Measurements from ENCODE around the gene ATP10B. TPM values are rescaled to one million over a fixed set of nuclear protein-coding genes. Genes with fewer than 3 reads are reported as not detected.

The ATP10B gene
- total RNA-seq, 4 donors from 2014 or later = 0.12 to 1.4 (median 1.2) TPM

GRCh38 chr5:160665460-160665859 is 186.6 kb downstream of the ATP10B start:
- no peaks in the 10 kb centered on the region for H3K9me3 ChIP-seq
- ATAC-seq = no peak
- no peak for TF ChIP-seq POLR2A (IDR thresholded peaks at IDR 0.05)
- no peak for TF ChIP-seq CTCF (IDR thresholded peaks at IDR 0.05)
- no peak for TF ChIP-seq EP300 (IDR thresholded peaks at IDR 0.05)
- TF ChIP-seq POLR2AphosphoS5 (IDR thresholded peaks at IDR 0.05) = no peak
- WGBS, 2 donors (ENCODE audit: low coverage in 1 of 2) = 62 to 68% methylated on average over 3 of the region's 3 CpGs
- H3K27ac ChIP-seq = no peak overlapping the region
- no peaks in the 10 kb centered on the region for H3K36me3 ChIP-seq
- no peak overlapping the region for H3K4me3 ChIP-seq
- H3K4me1 ChIP-seq = no peaks in the 10 kb centered on the region
- no peaks in the 10 kb centered on the region for H3K27me3 ChIP-seq

- Histone ChIP-seq H3K27me3 (no peaks in the 10 kb centered on the region), H3K4me1 (no peaks in the 10 kb centered on the region), H3K9me3 (no peaks in the 10 kb centered on the region), H3K27ac (no peak overlapping the region), H3K4me3 (no peak overlapping the region), H3K36me3 (no peaks in the 10 kb centered on the region)
- 36 to 50% methylated on average over 1 of the region's 1 CpG for WGBS, 2 donors (ENCODE audit: low coverage in 1 of 2)
- ATAC-seq = no peak
- TF ChIP-seq EP300 (IDR thresholded peaks at IDR 0.05) (no peak), POLR2AphosphoS5 (IDR thresholded peaks at IDR 0.05) (no peak), CTCF (IDR thresholded peaks at IDR 0.05) (no peak), POLR2A (IDR thresholded peaks at IDR 0.05) (no peak)
Observed at GRCh38 chr5:160660132-160660531, 191.9 kb downstream of the ATP10B start.

DNA sequence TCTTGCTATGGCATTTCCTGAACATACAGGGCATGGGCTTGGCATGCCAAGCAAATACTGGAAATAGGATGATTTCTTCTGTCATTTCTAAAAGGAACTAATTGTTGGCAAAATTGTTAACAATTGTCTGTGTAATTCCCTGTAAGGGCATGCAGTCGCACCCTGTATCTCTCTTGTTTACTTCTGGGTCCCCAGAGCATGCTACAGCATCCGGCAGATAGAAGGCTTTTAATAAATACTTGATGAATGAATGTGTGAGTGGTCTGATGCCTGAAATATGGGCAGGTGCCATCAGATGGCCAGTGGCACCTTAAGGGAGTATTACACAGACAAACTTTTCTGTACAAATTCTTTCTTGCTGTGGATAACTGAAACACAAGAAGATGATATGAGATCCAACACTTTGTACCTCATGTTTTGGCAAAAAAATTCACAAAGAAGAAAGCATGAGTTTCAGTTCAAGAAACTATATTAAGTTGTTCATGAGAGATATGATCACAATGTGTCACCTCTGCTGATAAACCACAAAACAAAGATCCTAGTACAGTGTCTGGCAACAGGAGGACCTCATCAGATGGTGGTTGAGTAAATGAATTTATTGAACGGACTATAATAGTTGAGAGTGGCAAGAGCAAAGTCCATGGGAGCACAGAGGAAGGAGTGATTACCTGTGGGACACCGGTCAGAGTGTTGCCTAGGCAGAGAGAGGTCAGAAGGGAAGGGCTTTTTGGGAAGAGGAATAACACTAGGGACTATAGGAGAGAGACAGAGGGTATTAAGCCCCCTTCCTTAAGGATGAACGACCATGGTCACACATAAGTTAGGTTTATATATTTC is 194.2 kb downstream of the ATP10B start:
- H3K27ac ChIP-seq = no peak overlapping the region
- no peaks in the 10 kb centered on the region for H3K4me1 ChIP-seq
- 63 to 74% methylated on average over 3 to 5 of the region's 5 CpGs for WGBS, 2 donors (ENCODE audit: low coverage in 1 of 2)
- ATAC-seq = no peak
- no peak overlapping the region for H3K4me3 ChIP-seq
- H3K36me3 ChIP-seq = no peaks in the 10 kb centered on the region
- no peaks in the 10 kb centered on the region for H3K9me3 ChIP-seq
- TF ChIP-seq CTCF (IDR thresholded peaks at IDR 0.05) (no peak), POLR2A (IDR thresholded peaks at IDR 0.05) (no peak), EP300 (IDR thresholded peaks at IDR 0.05) (no peak), POLR2AphosphoS5 (IDR thresholded peaks at IDR 0.05) (no peak)
- no peaks in the 10 kb centered on the region for H3K27me3 ChIP-seq

DNA sequence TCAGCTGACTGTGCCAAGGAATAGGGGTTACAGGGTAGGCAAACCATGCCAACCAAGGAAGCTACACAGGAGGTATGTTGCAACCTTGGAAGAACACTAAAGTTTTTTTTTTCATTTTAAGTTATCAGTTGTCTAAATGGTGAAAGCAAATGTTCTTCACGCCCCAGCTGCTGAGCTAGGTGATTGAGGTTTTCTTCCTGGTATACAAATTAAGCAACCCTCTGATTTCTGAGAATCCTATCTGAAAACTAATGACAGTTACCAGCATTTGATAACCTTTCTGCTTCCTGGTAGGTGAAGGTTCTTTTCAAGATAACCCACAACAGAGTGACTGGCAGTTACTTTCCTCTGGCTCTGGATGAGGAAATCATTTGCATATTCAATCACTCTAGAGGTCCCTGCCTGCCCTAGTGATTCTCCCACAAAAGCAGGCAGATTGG is 194.9 kb downstream of the ATP10B start:
- H3K4me3 ChIP-seq = no peak overlapping the region
- H3K36me3 ChIP-seq = no peaks in the 10 kb centered on the region
- no peak for ATAC-seq
- H3K27ac ChIP-seq = no peak overlapping the region
- no peaks in the 10 kb centered on the region for H3K27me3 ChIP-seq
- H3K9me3 ChIP-seq = no peaks in the 10 kb centered on the region
- WGBS, 2 donors (ENCODE audit: low coverage in 1 of 2) = 57 to 67% methylated on average over 1 of the region's 1 CpG
- H3K4me1 ChIP-seq = no peaks in the 10 kb centered on the region
- TF ChIP-seq CTCF (IDR thresholded peaks at IDR 0.05) (no peak), EP300 (IDR thresholded peaks at IDR 0.05) (no peak), POLR2AphosphoS5 (IDR thresholded peaks at IDR 0.05) (no peak), POLR2A (IDR thresholded peaks at IDR 0.05) (no peak)

GRCh38 chr5:160655717-160656116 is 196.3 kb downstream of the ATP10B start:
- no peaks in the 10 kb centered on the region for H3K9me3 ChIP-seq
- H3K4me1 ChIP-seq = no peaks in the 10 kb centered on the region
- TF ChIP-seq POLR2AphosphoS5 (IDR thresholded peaks at IDR 0.05) (no peak), POLR2A (IDR thresholded peaks at IDR 0.05) (no peak), EP300 (IDR thresholded peaks at IDR 0.05) (no peak), CTCF (IDR thresholded peaks at IDR 0.05) (no peak)
- no peak for ATAC-seq
- H3K27ac ChIP-seq = no peak overlapping the region
- no peaks in the 10 kb centered on the region for H3K36me3 ChIP-seq
- no peak overlapping the region for H3K4me3 ChIP-seq
- 89 to 98% methylated on average over 8 of the region's 8 CpGs for WGBS, 2 donors (ENCODE audit: low coverage in 1 of 2)
- no peaks in the 10 kb centered on the region for H3K27me3 ChIP-seq
